ENCODE data around the gene KRT33A.
"Not testable (repeated sequence)": the region's sequence is repeated elsewhere in the genome, so short reads cannot be mapped to it uniquely, and the experiment has no call there.

Gene KRT33A

GRCh38 chr17:41350381-41350878, at the start of gene KRT33A:
KRT33A (minus strand) TSS chr17:41350828; CDS start chr17:41350767, 61 bp downstream.
- TF ChIP-seq GATA2, GATA3 (IDR thresholded peaks at IDR 0.05; ENCODE audit: low read depth, low read length): not testable (repeated sequence)

- TF ChIP-seq GATA3 (IDR thresholded peaks at IDR 0.05; ENCODE audit: low read depth, low read length) = no peak
- TF ChIP-seq GATA2 (IDR thresholded peaks at IDR 0.05; ENCODE audit: low read depth, low read length) = no peak
These were observed 46.5 kb upstream of the KRT33A start, which contains the start of gene KRT31 for GRCh38 chr17:41396996-41397660. KRT31 (minus strand) TSS chr17:41397608; CDS start chr17:41397539, 69 bp downstream.

- no peak for TF ChIP-seq GATA2 (IDR thresholded peaks at IDR 0.05; ENCODE audit: low read depth, low read length)
- no peak for TF ChIP-seq GATA3 (IDR thresholded peaks at IDR 0.05; ENCODE audit: low read depth, low read length)
These were observed 45.7 kb upstream of the KRT33A start for GRCh38 chr17:41396340-41396739.

GRCh38 chr17:41395611-41396010, 45.0 kb upstream of the KRT33A start:
- TF ChIP-seq GATA3 (IDR thresholded peaks at IDR 0.05; ENCODE audit: low read depth, low read length) (no peak), GATA2 (IDR thresholded peaks at IDR 0.05; ENCODE audit: low read depth, low read length) (no peak)

GRCh38 chr17:41394254-41394996, 43.8 kb upstream of the KRT33A start:
- TF ChIP-seq GATA3 (IDR thresholded peaks at IDR 0.05; ENCODE audit: low read depth, low read length) (no peak), GATA2 (IDR thresholded peaks at IDR 0.05; ENCODE audit: low read depth, low read length) (no peak)

GRCh38 chr17:41393826-41394225, 43.2 kb upstream of the KRT33A start:
- TF ChIP-seq GATA3 (IDR thresholded peaks at IDR 0.05; ENCODE audit: low read depth, low read length) (no peak), GATA2 (IDR thresholded peaks at IDR 0.05; ENCODE audit: low read depth, low read length) (no peak)

- TF ChIP-seq GATA2 (IDR thresholded peaks at IDR 0.05; ENCODE audit: low read depth, low read length) (no peak), GATA3 (IDR thresholded peaks at IDR 0.05; ENCODE audit: low read depth, low read length) (no peak)
These were observed 42.7 kb upstream of the KRT33A start for GRCh38 chr17:41393294-41393693.

- no peak for TF ChIP-seq GATA2 (IDR thresholded peaks at IDR 0.05; ENCODE audit: low read depth, low read length)
- no peak for TF ChIP-seq GATA3 (IDR thresholded peaks at IDR 0.05; ENCODE audit: low read depth, low read length)
These were observed 41.6 kb upstream of the KRT33A start for GRCh38 chr17:41392278-41392677.

- TF ChIP-seq GATA2 (IDR thresholded peaks at IDR 0.05; ENCODE audit: low read depth, low read length) (no peak), GATA3 (IDR thresholded peaks at IDR 0.05; ENCODE audit: low read depth, low read length) (no peak)
These were observed 40.9 kb upstream of the KRT33A start for GRCh38 chr17:41391535-41391934.

GRCh38 chr17:41390411-41390938, 39.8 kb upstream of the KRT33A start:
- TF ChIP-seq GATA2 (IDR thresholded peaks at IDR 0.05; ENCODE audit: low read depth, low read length) (no peak), GATA3 (IDR thresholded peaks at IDR 0.05; ENCODE audit: low read depth, low read length) (no peak)

- TF ChIP-seq GATA2 (IDR thresholded peaks at IDR 0.05; ENCODE audit: low read depth, low read length) (no peak), GATA3 (IDR thresholded peaks at IDR 0.05; ENCODE audit: low read depth, low read length) (no peak)
These were observed 37.0 kb upstream of the KRT33A start for GRCh38 chr17:41387670-41388069.

- TF ChIP-seq GATA3 (IDR thresholded peaks at IDR 0.05; ENCODE audit: low read depth, low read length) = no peak
- TF ChIP-seq GATA2 (IDR thresholded peaks at IDR 0.05; ENCODE audit: low read depth, low read length) = no peak
These were observed 35.6 kb upstream of the KRT33A start for GRCh38 chr17:41386227-41386626.

GRCh38 chr17:41383690-41384089, 33.1 kb upstream of the KRT33A start:
- TF ChIP-seq GATA3 (IDR thresholded peaks at IDR 0.05; ENCODE audit: low read depth, low read length) (no peak), GATA2 (IDR thresholded peaks at IDR 0.05; ENCODE audit: low read depth, low read length) (no peak)

- TF ChIP-seq GATA3 (IDR thresholded peaks at IDR 0.05; ENCODE audit: low read depth, low read length) (no peak), GATA2 (IDR thresholded peaks at IDR 0.05; ENCODE audit: low read depth, low read length) (no peak)
These were observed 31.8 kb upstream of the KRT33A start for GRCh38 chr17:41382394-41382793.
